ENCODE measurements around the gene NPLOC4.

Gene NPLOC4

GRCh38 chr17:81607431-81607830, 29.5 kb downstream of the NPLOC4 start:
- TF ChIP-seq CTCF (IDR thresholded peaks at IDR 0.05; ENCODE audit: low read depth, low read length, missing control alignments): no peak
- DNase-seq (ENCODE audit: low read depth): peak; percentile 57
- H3K4me3 ChIP-seq (ENCODE audit: low read depth, low read length): no peak overlapping the region
- in situ Hi-C loops (cut with HindIII; ENCODE audit: low sequenced_read_pairs): no loop called here

GRCh38 chr17:81603846-81604610, 32.9 kb downstream of the NPLOC4 start:
- H3K4me3 ChIP-seq (ENCODE audit: low read depth, low read length): no peak overlapping the region
- in situ Hi-C loops (cut with HindIII; ENCODE audit: low sequenced_read_pairs): no loop called here
- TF ChIP-seq CTCF (IDR thresholded peaks at IDR 0.05; ENCODE audit: low read depth, low read length, missing control alignments): no peak
- DNase-seq (ENCODE audit: low read depth): no peak

GRCh38 chr17:81601525-81602120, 35.3 kb downstream of the NPLOC4 start:
- in situ Hi-C loops (cut with HindIII; ENCODE audit: low sequenced_read_pairs): no loop called here
- DNase-seq (ENCODE audit: low read depth): peak; percentile 60
- TF ChIP-seq CTCF (IDR thresholded peaks at IDR 0.05; ENCODE audit: low read depth, low read length, missing control alignments): peak; percentile 85
- no peak overlapping the region for H3K4me3 ChIP-seq (ENCODE audit: low read depth, low read length)

GRCh38 chr17:81599719-81600486, 37.0 kb downstream of the NPLOC4 start:
- DNase-seq (ENCODE audit: low read depth): no peak
- in situ Hi-C loops (cut with HindIII; ENCODE audit: low sequenced_read_pairs): no loop called here

GRCh38 chr17:81593105-81593871, 43.6 kb downstream of the NPLOC4 start:
- TF ChIP-seq CTCF (IDR thresholded peaks at IDR 0.05; ENCODE audit: low read depth, low read length, missing control alignments): no peak
- H3K4me3 ChIP-seq (ENCODE audit: low read depth, low read length): no peak overlapping the region
- in situ Hi-C loops (cut with HindIII; ENCODE audit: low sequenced_read_pairs): no loop called here
- no peak for DNase-seq (ENCODE audit: low read depth)

More at GRCh38 chr17:81599719-81600486, 37.0 kb downstream of the NPLOC4 start:
- no peak for TF ChIP-seq CTCF (IDR thresholded peaks at IDR 0.05; ENCODE audit: low read depth, low read length, missing control alignments)
- H3K4me3 ChIP-seq (ENCODE audit: low read depth, low read length): no peak overlapping the region

- DNase-seq (ENCODE audit: low read depth): no peak
- H3K4me3 ChIP-seq (ENCODE audit: low read depth, low read length): no peak overlapping the region
- in situ Hi-C loops (cut with HindIII; ENCODE audit: low sequenced_read_pairs): no loop called here
- no peak for TF ChIP-seq CTCF (IDR thresholded peaks at IDR 0.05; ENCODE audit: low read depth, low read length, missing control alignments)
Observed at GRCh38 chr17:81591971-81592370, 44.9 kb downstream of the NPLOC4 start.
